Measurements from ENCODE around the gene TMEM120B. TPM values are rescaled to one million over a fixed set of nuclear protein-coding genes. Genes with fewer than 3 reads are reported as not detected.

The TMEM120B gene
- total RNA-seq, 3 donors from 2014 or later: 5.4 to 8.2 (median 6.1) TPM

DNA sequence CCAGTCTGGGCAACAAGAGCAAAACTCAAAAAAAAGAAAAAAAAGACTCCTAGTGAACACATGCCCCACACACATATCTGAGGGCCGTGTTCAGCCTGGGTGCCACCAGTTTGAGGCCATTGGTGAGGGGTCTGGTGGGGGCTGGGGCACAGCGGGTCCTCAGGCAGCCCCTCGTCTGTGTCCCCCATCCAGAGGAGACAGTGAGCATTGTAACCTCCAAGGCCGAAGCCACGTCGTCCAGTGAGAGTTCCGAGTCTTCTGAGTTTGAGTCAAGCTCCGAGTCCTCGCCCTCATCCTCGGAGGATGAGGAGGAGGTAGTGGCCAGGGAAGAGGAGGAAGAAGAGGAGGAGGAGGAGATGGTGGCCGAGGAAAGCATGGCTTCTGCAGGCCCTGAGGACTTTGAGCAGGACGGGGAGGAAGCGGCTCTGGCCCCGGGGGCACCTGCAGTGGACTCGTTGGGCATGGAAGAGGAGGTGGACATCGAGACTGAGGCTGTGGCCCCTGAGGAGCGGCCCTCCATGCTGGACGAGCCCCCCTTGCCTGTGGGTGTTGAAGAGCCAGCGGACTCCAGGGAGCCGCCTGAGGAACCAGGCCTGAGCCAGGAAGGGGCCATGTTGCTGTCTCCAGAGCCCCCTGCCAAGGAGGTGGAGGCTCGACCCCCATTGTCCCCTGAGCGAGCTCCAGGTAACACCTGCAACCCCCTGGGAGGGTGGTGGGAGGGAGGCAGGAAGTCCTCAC lies 106.8 kb downstream of the TMEM120B start:
- Histone ChIP-seq H3K27ac (no peak overlapping the region), H3K36me3 (peaks cover 18% of the 10 kb centered on the region), H3K4me3 (no peak overlapping the region), H3K9me3 (no peaks in the 10 kb centered on the region), H3K4me1 (no peaks in the 10 kb centered on the region), H3K27me3 (no peaks in the 10 kb centered on the region)
- DNase-seq (ENCODE audit: low spot score in 2 of 2): no peak
- intact Hi-C loops (cut with DNase I; ENCODE audit: low total_unique reads): no loop called here
- TF ChIP-seq, protein P1, sequence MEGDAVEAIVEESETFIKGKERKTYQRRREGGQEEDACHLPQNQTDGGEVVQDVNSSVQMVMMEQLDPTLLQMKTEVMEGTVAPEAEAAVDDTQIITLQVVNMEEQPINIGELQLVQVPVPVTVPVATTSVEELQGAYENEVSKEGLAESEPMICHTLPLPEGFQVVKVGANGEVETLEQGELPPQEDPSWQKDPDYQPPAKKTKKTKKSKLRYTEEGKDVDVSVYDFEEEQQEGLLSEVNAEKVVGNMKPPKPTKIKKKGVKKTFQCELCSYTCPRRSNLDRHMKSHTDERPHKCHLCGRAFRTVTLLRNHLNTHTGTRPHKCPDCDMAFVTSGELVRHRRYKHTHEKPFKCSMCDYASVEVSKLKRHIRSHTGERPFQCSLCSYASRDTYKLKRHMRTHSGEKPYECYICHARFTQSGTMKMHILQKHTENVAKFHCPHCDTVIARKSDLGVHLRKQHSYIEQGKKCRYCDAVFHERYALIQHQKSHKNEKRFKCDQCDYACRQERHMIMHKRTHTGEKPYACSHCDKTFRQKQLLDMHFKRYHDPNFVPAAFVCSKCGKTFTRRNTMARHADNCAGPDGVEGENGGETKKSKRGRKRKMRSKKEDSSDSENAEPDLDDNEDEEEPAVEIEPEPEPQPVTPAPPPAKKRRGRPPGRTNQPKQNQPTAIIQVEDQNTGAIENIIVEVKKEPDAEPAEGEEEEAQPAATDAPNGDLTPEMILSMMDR (IDR thresholded peaks at IDR 0.05): no peak
- TF ChIP-seq POLR2AphosphoS5 (IDR thresholded peaks at IDR 0.05) (no peak), POLR2A (IDR thresholded peaks at IDR 0.05) (no peak)

DNA sequence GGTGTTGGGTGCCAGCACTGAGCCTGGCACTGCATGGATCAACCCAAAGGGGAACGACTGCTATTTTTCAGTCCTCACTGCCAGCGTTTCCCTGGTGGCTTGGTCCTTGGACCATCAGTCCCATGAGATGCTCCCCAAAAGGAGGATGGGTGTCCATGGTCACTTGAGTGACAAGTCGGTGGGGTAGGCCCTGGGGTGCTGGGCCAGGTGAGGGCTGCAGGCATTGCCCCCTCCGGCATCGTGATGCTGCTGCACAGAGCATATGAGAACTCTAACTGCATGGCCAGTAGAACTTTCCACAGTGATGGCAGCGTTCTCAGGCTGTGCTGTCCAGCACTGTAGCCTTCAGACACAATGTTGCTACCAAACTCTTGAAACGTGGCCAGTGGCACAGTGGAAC lies 107.5 kb downstream of the TMEM120B start:
- Histone ChIP-seq H3K4me1 (no peaks in the 10 kb centered on the region), H3K9me3 (no peaks in the 10 kb centered on the region), H3K4me3 (no peak overlapping the region), H3K27me3 (no peaks in the 10 kb centered on the region), H3K27ac (no peak overlapping the region), H3K36me3 (peaks cover 18% of the 10 kb centered on the region)
- TF ChIP-seq POLR2A (IDR thresholded peaks at IDR 0.05): no peak
- TF ChIP-seq, protein P1 (IDR thresholded peaks at IDR 0.05): no peak
- TF ChIP-seq POLR2AphosphoS5 (IDR thresholded peaks at IDR 0.05): no peak
- no peak for DNase-seq (ENCODE audit: low spot score in 2 of 2)
- intact Hi-C loops (cut with DNase I; ENCODE audit: low total_unique reads): loop anchor here (10.0 kb wide), 1 partner anchor 315 kb away; no protein-coding TSS in a partner anchor

DNA sequence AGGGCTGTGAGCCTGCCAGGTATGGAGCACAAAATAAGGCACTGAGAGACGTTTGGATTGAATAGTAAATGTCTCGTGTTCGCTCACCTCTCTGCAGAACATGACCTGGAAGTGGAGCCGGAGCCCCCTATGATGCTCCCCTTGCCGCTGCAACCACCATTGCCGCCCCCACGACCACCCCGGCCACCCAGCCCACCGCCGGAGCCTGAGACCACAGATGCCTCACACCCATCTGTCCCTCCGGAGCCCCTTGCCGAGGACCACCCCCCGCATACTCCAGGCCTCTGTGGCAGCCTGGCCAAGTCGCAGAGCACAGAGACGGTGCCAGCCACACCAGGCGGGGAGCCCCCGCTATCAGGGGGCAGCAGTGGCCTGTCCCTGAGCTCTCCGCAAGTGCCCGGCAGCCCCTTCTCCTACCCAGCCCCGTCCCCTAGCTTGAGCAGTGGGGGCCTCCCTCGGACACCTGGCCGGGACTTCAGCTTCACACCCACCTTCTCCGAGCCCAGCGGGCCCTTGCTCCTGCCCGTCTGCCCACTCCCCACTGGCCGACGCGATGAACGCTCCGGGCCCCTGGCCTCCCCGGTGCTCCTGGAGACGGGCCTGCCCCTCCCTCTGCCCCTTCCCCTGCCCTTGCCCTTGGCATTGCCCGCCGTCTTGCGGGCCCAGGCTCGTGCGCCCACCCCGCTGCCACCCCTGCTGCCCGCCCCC lies 110.0 kb downstream of the TMEM120B start:
- Histone ChIP-seq H3K27ac (no peak overlapping the region), H3K27me3 (no peaks in the 10 kb centered on the region), H3K4me1 (no peaks in the 10 kb centered on the region), H3K36me3 (peaks cover 13% of the 10 kb centered on the region), H3K4me3 (no peak overlapping the region), H3K9me3 (no peaks in the 10 kb centered on the region)
- intact Hi-C loops (cut with DNase I; ENCODE audit: low total_unique reads): loop anchor here (10.0 kb wide), 1 partner anchor 312 kb away; no protein-coding TSS in a partner anchor
- TF ChIP-seq POLR2AphosphoS5 (IDR thresholded peaks at IDR 0.05) (no peak), POLR2A (IDR thresholded peaks at IDR 0.05) (no peak)
- TF ChIP-seq, protein P1 (IDR thresholded peaks at IDR 0.05): no peak
- no peak for DNase-seq (ENCODE audit: low spot score in 2 of 2)

DNA sequence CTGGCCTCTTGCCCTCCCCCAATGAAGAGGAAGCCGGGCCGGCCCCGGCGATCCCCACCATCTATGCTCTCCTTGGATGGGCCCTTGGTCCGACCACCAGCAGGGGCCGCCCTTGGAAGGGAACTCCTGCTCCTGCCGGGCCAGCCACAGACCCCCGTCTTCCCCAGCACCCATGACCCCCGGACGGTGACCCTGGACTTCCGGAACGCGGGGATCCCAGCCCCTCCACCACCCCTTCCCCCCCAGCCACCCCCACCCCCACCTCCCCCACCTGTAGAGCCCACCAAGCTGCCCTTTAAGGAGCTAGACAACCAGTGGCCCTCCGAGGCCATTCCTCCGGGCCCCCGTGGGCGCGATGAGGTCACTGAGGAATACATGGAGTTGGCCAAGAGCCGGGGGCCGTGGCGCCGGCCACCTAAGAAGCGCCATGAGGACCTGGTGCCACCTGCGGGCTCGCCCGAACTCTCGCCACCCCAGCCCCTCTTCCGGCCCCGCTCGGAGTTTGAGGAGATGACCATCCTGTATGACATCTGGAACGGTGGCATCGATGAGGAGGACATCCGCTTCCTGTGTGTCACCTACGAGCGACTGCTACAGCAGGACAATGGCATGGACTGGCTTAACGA lies 110.7 kb downstream of the TMEM120B start:
- no peak for DNase-seq (ENCODE audit: low spot score in 2 of 2)
- TF ChIP-seq, protein P1 (IDR thresholded peaks at IDR 0.05): no peak
- TF ChIP-seq POLR2AphosphoS5 (IDR thresholded peaks at IDR 0.05) (no peak), POLR2A (IDR thresholded peaks at IDR 0.05) (no peak)
- H3K4me1 ChIP-seq: no peaks in the 10 kb centered on the region
- H3K27me3 ChIP-seq: no peaks in the 10 kb centered on the region
- no peak overlapping the region for H3K27ac ChIP-seq
- H3K36me3 ChIP-seq: peaks cover 14% of the 10 kb centered on the region
- no peaks in the 10 kb centered on the region for H3K9me3 ChIP-seq
- intact Hi-C loops (cut with DNase I; ENCODE audit: low total_unique reads): loop anchor here (10.0 kb wide), 1 partner anchor 312 kb away; no protein-coding TSS in a partner anchor
- no peak overlapping the region for H3K4me3 ChIP-seq

All from breast epithelium (tissue), 4 donors.